PC-3 (cell line): ENCODE data around the gene TTC39B. TPM values are rescaled to one million over a fixed set of nuclear protein-coding genes. Genes with fewer than 3 reads are reported as not detected.

ENCODE experiments used
- ATAC-seq: fragments of 200-7000 bp; cut with Tn5 transposase; 2 replicates; pipeline ENCODE4 v1.9.1; 2020; ENCODE audit warnings: mild to moderate bottlenecking, moderate library complexity
- BruUV-seq: library from RNA; stranded (reverse); fragments of 400-500 nt; replicated peaks from 2 replicates; lab custom pipeline; 2021; lab: Mats Ljungman, UMichigan
- CTCF ChIA-PET: fragments of 300-600 bp; sonication (Branson Sonifier 250); formaldehyde crosslinking; loops from one replicate; lab custom pipeline; 2022; ENCODE audit warnings: antibody characterized with exemption; lab: Charles Lee
- POLR2A ChIA-PET: fragments of 300-600 bp; sonication (Branson Sonifier 250); formaldehyde crosslinking; loops from one replicate; lab custom pipeline; 2022; ENCODE audit warnings: antibody characterized with exemption; ENCODE audit not compliant: unreplicated experiment; lab: Charles Lee
- DNase-seq: peaks from one replicate; pipeline ENCODE4 v3.0.0-alpha.2; 2015
- H2AFZ ChIP-seq: fragments of 300-600 bp; sonication (generic); 2 replicates; pipeline ENCODE4 v1.6.0; 2016; ENCODE audit warnings: antibody characterized with exemption, low read length
- H3F3A ChIP-seq: fragments of 300-600 bp; sonication (generic); one replicate; pipeline ENCODE4 v1.6.0; 2017; ENCODE audit warnings: antibody characterized with exemption, low read length, control low read depth, mild to moderate bottlenecking; ENCODE audit not compliant: unreplicated experiment
- H3K27ac ChIP-seq: fragments of 300-600 bp; sonication (generic); 2 replicates; pipeline ENCODE4 v1.5.1; 2016; ENCODE audit warnings: mild to moderate bottlenecking, low read length
- H3K27me3 ChIP-seq: fragments of 300-600 bp; sonication (generic); 2 replicates; pipeline ENCODE4 v1.6.1; 2016; ENCODE audit warnings: low read length, mixed read lengths
- H3K36me3 ChIP-seq: fragments of 300-600 bp; sonication (generic); 2 replicates; pipeline ENCODE4 v1.6.1; 2016; ENCODE audit warnings: low read depth, mixed run types, low read length, mixed read lengths
- H3K4me1 ChIP-seq: fragments of 300-600 bp; sonication (generic); 2 replicates; pipeline ENCODE4 v1.5.1; 2016; ENCODE audit warnings: low read length; ENCODE audit not compliant: insufficient read depth
- H3K4me2 ChIP-seq: fragments of 300-600 bp; sonication (generic); 2 replicates; pipeline ENCODE4 v1.6.0; 2016; ENCODE audit warnings: low read length
- H3K4me3 ChIP-seq: fragments of 300-600 bp; sonication (generic); 2 replicates; pipeline ENCODE4 v1.5.1; 2016; ENCODE audit warnings: mild to moderate bottlenecking, low read length, mixed read lengths
- H3K79me2 ChIP-seq: fragments of 300-600 bp; sonication (generic); 2 replicates; pipeline ENCODE4 v1.6.1; 2017; ENCODE audit warnings: low read length, mixed read lengths
- H3K9ac ChIP-seq: fragments of 300-600 bp; sonication (generic); 2 replicates; pipeline ENCODE4 v1.6.0; 2016; ENCODE audit warnings: mild to moderate bottlenecking, low read length
- H3K9me2 ChIP-seq: fragments of 300-600 bp; sonication (generic); replicated peaks from 2 replicates; pipeline ENCODE4 v1.6.1; 2016; ENCODE audit warnings: mixed run types, low read length, mixed read lengths
- H3K9me3 ChIP-seq: fragments of 300-600 bp; sonication (generic); 2 replicates; pipeline ENCODE4 v1.6.1; 2016; ENCODE audit warnings: low read length, mixed read lengths
- H4K20me1 ChIP-seq: fragments of 300-600 bp; sonication (generic); 2 replicates; pipeline ENCODE4 v1.6.1; 2016; ENCODE audit warnings: low read length, mixed read lengths
- EZH2 ChIP-seq: fragments of 300-600 bp; sonication (generic); IDR thresholded peaks from one replicate; pipeline ENCODE4 v1.6.1; 2017; ENCODE audit warnings: antibody characterized with exemption, mild to moderate bottlenecking, low read length; ENCODE audit not compliant: unreplicated experiment
- EZH2phosphoT487 ChIP-seq: fragments of 300-600 bp; sonication (generic); IDR thresholded peaks from 2 replicates; pipeline ENCODE4 v1.6.1; 2018; ENCODE audit warnings: mild to moderate bottlenecking, antibody characterized with exemption, low read length, borderline replicate concordance
- intact Hi-C: fragments of 100-400 bp; cut with micrococcal nuclease; formaldehyde crosslinking; loops from 2 replicates; pipeline ENCODE4 v1.9.0; 2023
- total RNA-seq: library from RNA; depleted of rRNA; stranded (reverse); fragments of >200 nt; gene quantifications from 2 replicates; pipeline ENCODE4 v1.2.3, GENCODE V29; 2014
- TF ChIP-seq, protein P1 (sequence below): fragments of 300-600 bp; sonication (generic); conservative IDR thresholded peaks from 2 replicates; pipeline ENCODE4 v1.5.1; 2017; ENCODE audit warnings: antibody characterized with exemption, low read depth, mild to moderate bottlenecking, low read length

The TTC39B gene
- total RNA-seq, 1 experiment from 2014 or later: 1.5 TPM

DNA sequence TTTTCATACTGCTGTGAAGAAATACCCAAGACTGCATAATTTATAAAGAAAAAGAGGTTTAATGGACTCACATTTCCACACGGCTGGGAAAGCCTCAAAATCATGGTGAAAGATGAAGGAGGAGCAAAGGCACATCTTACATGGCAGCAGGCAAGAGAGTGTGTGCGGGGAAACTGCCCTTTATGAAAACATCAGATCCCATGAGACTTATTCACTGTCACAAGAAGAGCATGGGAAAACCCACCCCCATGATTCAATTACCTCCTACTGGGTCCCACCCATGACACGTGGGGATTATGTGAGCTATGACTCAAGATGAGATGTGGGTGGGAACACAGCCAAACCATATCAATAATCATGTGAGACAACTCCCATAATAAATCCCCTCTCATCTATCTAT lies 8.7 kb downstream of the TTC39B start:
- Histone ChIP-seq H3K36me3 (no peaks in the 10 kb centered on the region), H3K9ac (no peak overlapping the region), H3F3A (no peaks in the 10 kb centered on the region), H3K4me1 (no peaks in the 10 kb centered on the region), H4K20me1 (no peaks in the 10 kb centered on the region), H3K4me2 (no peak overlapping the region), H3K27ac (no peak overlapping the region), H3K79me2 (no peaks in the 10 kb centered on the region), H3K9me2 (no peaks in the 10 kb centered on the region), H3K4me3 (no peak overlapping the region), H3K9me3 (no peaks in the 10 kb centered on the region), H3K27me3 (no peaks in the 10 kb centered on the region), H2AFZ (no peak overlapping the region)
- intact Hi-C loops: no loop called here
- ChIA-PET POLR2A (no interaction called here), CTCF (no interaction called here)
- no TSS peak for BruUV-seq
- DNase-seq (no peak), ATAC-seq (no peak)
- TF ChIP-seq EZH2 (no peak), EZH2phosphoT487 (no peak)
- TF ChIP-seq, protein P1, sequence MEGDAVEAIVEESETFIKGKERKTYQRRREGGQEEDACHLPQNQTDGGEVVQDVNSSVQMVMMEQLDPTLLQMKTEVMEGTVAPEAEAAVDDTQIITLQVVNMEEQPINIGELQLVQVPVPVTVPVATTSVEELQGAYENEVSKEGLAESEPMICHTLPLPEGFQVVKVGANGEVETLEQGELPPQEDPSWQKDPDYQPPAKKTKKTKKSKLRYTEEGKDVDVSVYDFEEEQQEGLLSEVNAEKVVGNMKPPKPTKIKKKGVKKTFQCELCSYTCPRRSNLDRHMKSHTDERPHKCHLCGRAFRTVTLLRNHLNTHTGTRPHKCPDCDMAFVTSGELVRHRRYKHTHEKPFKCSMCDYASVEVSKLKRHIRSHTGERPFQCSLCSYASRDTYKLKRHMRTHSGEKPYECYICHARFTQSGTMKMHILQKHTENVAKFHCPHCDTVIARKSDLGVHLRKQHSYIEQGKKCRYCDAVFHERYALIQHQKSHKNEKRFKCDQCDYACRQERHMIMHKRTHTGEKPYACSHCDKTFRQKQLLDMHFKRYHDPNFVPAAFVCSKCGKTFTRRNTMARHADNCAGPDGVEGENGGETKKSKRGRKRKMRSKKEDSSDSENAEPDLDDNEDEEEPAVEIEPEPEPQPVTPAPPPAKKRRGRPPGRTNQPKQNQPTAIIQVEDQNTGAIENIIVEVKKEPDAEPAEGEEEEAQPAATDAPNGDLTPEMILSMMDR: no peak

GRCh38 chr9:15295761-15296405 lies 11.1 kb downstream of the TTC39B start:
- Histone ChIP-seq H3K79me2 (no peaks in the 10 kb centered on the region), H3K27me3 (no peaks in the 10 kb centered on the region), H3K9me2 (no peaks in the 10 kb centered on the region), H4K20me1 (no peaks in the 10 kb centered on the region), H2AFZ (no peak overlapping the region), H3K4me1 (no peaks in the 10 kb centered on the region), H3F3A (no peaks in the 10 kb centered on the region), H3K4me2 (no peak overlapping the region), H3K4me3 (no peak overlapping the region), H3K36me3 (no peaks in the 10 kb centered on the region), H3K27ac (no peak overlapping the region), H3K9me3 (no peaks in the 10 kb centered on the region), H3K9ac (no peak overlapping the region)
- BruUV-seq: no TSS peak
- ATAC-seq (no peak), DNase-seq (no peak)
- ChIA-PET CTCF (no interaction called here), POLR2A (no interaction called here)
- intact Hi-C loops: no loop called here
- TF ChIP-seq EZH2phosphoT487 (no peak), EZH2 (no peak)
- TF ChIP-seq, protein P1: no peak

GRCh38 chr9:15294604-15295003 lies 12.4 kb downstream of the TTC39B start:
- Histone ChIP-seq H3K4me1 (no peaks in the 10 kb centered on the region), H3K27me3 (no peaks in the 10 kb centered on the region), H3K4me3 (no peak overlapping the region), H3K9me2 (no peaks in the 10 kb centered on the region), H4K20me1 (no peaks in the 10 kb centered on the region), H3K27ac (no peak overlapping the region), H3F3A (no peaks in the 10 kb centered on the region), H3K36me3 (no peaks in the 10 kb centered on the region), H3K9me3 (no peaks in the 10 kb centered on the region), H2AFZ (no peak overlapping the region), H3K79me2 (no peaks in the 10 kb centered on the region), H3K4me2 (no peak overlapping the region), H3K9ac (no peak overlapping the region)
- CTCF ChIA-PET: no interaction called here
- ATAC-seq: no peak
- TF ChIP-seq EZH2: no peak
- TF ChIP-seq, protein P1: no peak
- no peak for TF ChIP-seq EZH2phosphoT487
- POLR2A ChIA-PET: no interaction called here
- no TSS peak for BruUV-seq
- DNase-seq: no peak
- intact Hi-C loops: no loop called here
